GM18951 (cell line): Measurements from ENCODE around the gene SMS.

Experiments
- POLR2A ChIP-seq: IDR thresholded peaks from 4 replicates; pipeline ENCODE4 v1.6.1; 2011; ENCODE audit warnings: mild to moderate bottlenecking; ENCODE audit not compliant: insufficient read length, insufficient read depth; ENCODE audit errors: extremely low read depth
- in situ Hi-C: fragments of 300-500 bp; cut with MboI; formaldehyde crosslinking; loops from one replicate; pipeline ENCODE4 v1.12.0; 2022; ENCODE audit warnings: low sequenced_read_pairs, mixed read lengths, inconsistent platforms; ENCODE audit not compliant: unreplicated experiment

SMS gene

GRCh38 chrX:21959362-21960051 lies 19.0 kb downstream of the SMS start:
- in situ Hi-C loops, result no loop called here
- no peak for TF ChIP-seq POLR2A

GRCh38 chrX:21960569-21961541 lies 20.3 kb downstream of the SMS start:
- no peak for TF ChIP-seq POLR2A
- in situ Hi-C loops, result no loop called here

- in situ Hi-C loops, result no loop called here
- TF ChIP-seq POLR2A, result no peak
These were observed 21.9 kb downstream of the SMS start for GRCh38 chrX:21962361-21962760.

GRCh38 chrX:21963269-21963668 lies 22.8 kb downstream of the SMS start:
- TF ChIP-seq POLR2A, result no peak
- in situ Hi-C loops, result no loop called here

GRCh38 chrX:21963731-21964405 lies 23.4 kb downstream of the SMS start:
- TF ChIP-seq POLR2A, result no peak
- in situ Hi-C loops, result no loop called here

- TF ChIP-seq POLR2A, result no peak
These were observed 26.4 kb downstream of the SMS start for GRCh38 chrX:21966866-21967265.

GRCh38 chrX:21968333-21968732 lies 27.8 kb downstream of the SMS start:
- in situ Hi-C loops, result no loop called here
- no peak for TF ChIP-seq POLR2A

More at GRCh38 chrX:21966866-21967265, 26.4 kb downstream of the SMS start:
- in situ Hi-C loops, result no loop called here

- no peak for TF ChIP-seq POLR2A
- in situ Hi-C loops, result no loop called here
These were observed 29.8 kb downstream of the SMS start for GRCh38 chrX:21970326-21970725.

GRCh38 chrX:21972046-21972445 lies 31.5 kb downstream of the SMS start:
- no peak for TF ChIP-seq POLR2A
- in situ Hi-C loops, result no loop called here

- TF ChIP-seq POLR2A, result no peak
- in situ Hi-C loops, result no loop called here
These were observed 32.2 kb downstream of the SMS start for GRCh38 chrX:21972721-21973120.

- in situ Hi-C loops, result no loop called here
- no peak for TF ChIP-seq POLR2A
These were observed 33.0 kb downstream of the SMS start for GRCh38 chrX:21973321-21974010.

GRCh38 chrX:21974011-21974385 lies 33.5 kb downstream of the SMS start:
- in situ Hi-C loops, result no loop called here
- TF ChIP-seq POLR2A, result no peak

- TF ChIP-seq POLR2A, result no peak
- in situ Hi-C loops, result loop anchor here (25.0 kb wide), 1 partner anchor 762 kb away; no protein-coding TSS in a partner anchor
These were observed 34.7 kb downstream of the SMS start for GRCh38 chrX:21975242-21975641.
